Fibroblast of mammary gland (primary cell): ENCODE results near the gene DYRK4.

Experiments used
- DNase-seq: peaks from one replicate; pipeline ENCODE4 v3.0.0-alpha.2; 2010; ENCODE audit warnings: low read depth
- H3K4me3 ChIP-seq: 2 replicates; pipeline ENCODE4 v1.5.1; 2011; ENCODE audit warnings: low read depth, mild to moderate bottlenecking, low read length, moderate library complexity; ENCODE audit not compliant: control insufficient read depth
- TF ChIP-seq, protein P1 (sequence below): conservative IDR thresholded peaks from 2 replicates; pipeline ENCODE4 v1.5.1; 2011; ENCODE audit warnings: low read depth, low read length, inconsistent platforms; ENCODE audit not compliant: control insufficient read depth, insufficient read depth

Gene DYRK4

DNA sequence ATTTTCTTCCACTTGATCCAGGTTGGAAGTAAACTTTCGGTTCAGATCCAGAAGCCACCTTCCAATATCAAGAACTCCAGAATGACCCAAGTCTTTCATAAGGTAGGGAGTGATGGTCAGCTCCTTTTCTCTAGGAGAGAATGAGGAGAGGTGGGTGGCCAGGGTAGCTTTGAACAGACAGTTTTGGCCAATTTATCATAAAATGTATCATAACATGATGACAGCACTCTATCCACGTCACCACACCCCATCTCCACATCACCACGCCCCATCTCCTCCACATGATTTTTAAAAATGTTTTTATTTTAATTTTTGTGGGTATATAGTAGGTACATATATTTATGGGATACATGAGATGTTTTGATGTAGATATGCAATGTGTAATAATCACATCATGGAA is 26.9 kb downstream of the DYRK4 start:
- TF ChIP-seq, protein P1, sequence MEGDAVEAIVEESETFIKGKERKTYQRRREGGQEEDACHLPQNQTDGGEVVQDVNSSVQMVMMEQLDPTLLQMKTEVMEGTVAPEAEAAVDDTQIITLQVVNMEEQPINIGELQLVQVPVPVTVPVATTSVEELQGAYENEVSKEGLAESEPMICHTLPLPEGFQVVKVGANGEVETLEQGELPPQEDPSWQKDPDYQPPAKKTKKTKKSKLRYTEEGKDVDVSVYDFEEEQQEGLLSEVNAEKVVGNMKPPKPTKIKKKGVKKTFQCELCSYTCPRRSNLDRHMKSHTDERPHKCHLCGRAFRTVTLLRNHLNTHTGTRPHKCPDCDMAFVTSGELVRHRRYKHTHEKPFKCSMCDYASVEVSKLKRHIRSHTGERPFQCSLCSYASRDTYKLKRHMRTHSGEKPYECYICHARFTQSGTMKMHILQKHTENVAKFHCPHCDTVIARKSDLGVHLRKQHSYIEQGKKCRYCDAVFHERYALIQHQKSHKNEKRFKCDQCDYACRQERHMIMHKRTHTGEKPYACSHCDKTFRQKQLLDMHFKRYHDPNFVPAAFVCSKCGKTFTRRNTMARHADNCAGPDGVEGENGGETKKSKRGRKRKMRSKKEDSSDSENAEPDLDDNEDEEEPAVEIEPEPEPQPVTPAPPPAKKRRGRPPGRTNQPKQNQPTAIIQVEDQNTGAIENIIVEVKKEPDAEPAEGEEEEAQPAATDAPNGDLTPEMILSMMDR: no peak
- DNase-seq: no peak

DNA sequence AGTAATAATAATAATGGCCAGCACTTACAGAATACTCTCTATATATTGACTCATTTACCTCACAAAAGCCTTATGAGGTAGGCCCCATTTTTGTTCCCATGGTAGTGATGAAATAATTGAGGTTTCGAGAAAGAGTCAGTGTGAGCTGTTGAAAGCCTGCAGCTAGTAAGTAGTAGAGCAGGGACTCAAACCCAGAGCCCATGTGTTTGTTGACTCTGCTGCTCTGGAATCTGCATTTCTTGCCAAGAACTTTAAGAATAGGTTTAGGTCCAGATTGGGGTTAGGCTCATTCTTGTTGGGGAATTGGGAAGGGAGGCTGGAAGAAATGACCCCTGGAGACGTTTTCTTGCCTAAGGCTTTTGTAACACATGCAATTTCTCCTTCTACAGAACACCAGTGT is 27.9 kb downstream of the DYRK4 start:
- DNase-seq: peak; percentile 41
- TF ChIP-seq, protein P1: no peak
- H3K4me3 ChIP-seq: no peak overlapping the region

More for the DNA sequence above, 26.9 kb downstream of the DYRK4 start:
- no peak overlapping the region for H3K4me3 ChIP-seq

DNA sequence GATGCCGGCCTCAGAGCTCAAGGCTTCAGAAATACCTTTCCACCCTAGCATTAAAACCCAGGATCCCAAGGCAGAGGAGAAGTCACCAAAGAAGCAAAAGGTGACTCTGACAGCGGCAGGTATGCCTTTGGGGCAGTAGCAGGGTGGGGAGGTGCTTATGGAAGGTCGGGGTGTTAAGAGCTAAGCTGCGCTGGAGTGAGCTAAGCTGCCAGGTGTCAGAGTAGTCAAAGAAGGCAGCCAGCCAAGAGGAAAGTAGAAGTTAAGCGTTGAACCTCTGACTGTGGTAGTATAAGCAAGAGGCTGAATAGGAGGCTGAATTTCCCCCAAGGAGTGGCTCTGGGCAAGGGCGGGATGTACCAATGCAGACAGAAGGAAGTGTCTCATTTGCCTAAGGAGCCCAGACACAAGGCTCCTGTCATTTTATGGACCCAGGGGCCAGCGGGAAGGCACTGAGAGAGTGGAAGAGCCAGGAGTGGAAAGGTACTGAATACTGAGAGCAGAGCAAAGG is 29.2 kb downstream of the DYRK4 start:
- TF ChIP-seq, protein P1: no peak
- no peak overlapping the region for H3K4me3 ChIP-seq
- no peak for DNase-seq

DNA sequence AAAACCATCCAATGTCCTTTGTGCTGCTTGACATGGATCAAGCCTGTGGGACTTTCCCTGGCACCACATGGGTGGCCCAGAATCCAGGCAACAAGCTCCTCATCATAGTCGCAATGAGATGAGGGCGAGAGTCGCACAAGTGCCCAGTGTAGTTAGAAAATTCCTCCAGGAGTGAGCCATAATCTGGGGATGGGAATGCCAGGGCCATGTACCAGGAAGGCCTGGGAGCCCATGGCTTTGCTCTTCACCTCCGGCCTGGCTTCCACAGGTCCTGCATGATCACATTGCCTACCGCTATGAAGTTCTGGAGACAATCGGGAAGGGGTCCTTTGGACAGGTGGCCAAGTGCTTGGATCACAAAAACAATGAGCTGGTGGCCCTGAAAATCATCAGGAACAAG is 33.9 kb downstream of the DYRK4 start:
- TF ChIP-seq, protein P1: no peak
- H3K4me3 ChIP-seq: no peak overlapping the region

DNA sequence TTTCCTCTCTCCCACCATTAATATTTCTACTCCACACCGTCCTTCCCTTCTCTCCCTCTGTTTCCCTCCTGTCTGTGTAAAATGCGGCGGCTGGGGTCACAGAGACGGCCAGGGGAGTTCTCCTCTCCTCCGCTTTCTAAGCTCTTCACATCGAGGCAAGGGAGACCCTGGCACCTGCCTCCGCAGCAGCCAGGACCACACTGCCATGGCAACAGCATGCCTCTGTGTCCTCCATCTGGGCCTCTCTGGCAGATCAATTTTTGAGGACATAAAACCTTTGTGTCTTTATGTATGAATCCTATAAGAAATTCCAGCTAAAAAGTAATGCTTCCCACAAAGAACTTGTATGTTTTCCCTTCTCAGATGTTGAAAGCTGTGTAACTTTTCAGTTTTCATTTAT is 41.4 kb downstream of the DYRK4 start:
- no peak overlapping the region for H3K4me3 ChIP-seq
- DNase-seq: no peak
- TF ChIP-seq, protein P1: no peak

More for the DNA sequence above, 33.9 kb downstream of the DYRK4 start:
- no peak for DNase-seq

DNA sequence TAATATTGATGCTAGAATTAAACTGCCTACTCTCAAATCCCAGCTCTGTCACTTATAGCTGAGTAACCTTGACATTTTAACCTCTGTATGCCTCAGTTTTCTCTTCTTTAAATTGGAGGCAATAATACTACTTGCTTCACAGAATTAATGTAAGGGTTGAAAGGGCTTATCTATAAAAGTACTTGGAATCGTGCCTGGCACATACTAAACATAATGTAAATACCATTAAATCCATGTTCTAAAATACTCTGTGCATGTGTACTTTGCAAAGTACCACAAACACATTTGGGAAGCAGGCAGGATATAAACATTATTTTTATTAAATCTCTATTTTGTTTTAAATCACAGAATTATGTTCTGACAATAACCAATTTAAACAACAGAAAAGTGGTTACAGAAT is 41.9 kb downstream of the DYRK4 start:
- TF ChIP-seq, protein P1: no peak
- H3K4me3 ChIP-seq: no peak overlapping the region
- DNase-seq: no peak

DNA sequence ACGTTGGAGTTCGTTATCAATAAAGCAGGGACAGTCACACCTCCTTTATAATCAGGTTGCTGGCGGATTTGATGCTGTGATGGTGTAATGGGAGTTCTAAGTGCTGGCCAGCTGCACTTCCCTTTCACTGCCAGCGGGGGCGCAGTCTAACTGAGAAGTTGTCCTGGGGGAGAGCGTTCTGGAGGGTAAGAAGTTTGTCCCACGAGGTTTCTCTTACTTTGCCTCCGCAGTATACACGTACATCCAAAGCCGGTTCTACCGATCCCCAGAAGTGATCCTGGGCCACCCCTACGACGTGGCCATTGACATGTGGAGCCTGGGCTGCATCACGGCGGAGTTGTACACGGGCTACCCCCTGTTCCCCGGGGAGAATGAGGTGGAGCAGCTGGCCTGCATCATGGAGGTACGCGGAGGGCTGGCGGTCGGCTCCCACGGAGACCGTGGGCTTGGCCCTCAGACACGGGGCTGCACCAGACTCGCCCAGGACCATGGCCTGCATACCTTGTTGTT is 42.7 kb downstream of the DYRK4 start:
- peak; percentile 90 for DNase-seq
- TF ChIP-seq, protein P1: peak; percentile 95
- H3K4me3 ChIP-seq: peak overlapping the region; percentile 92
